Umbilical cord (tissue), 2 donors: ENCODE results near the gene FTL. TPM values are rescaled to one million over a fixed set of nuclear protein-coding genes. Genes with fewer than 3 reads are reported as not detected.
A peak's percentile ranks its signal among the peaks of the same experiment; 100 is the strongest.

Experiments used
- DNase-seq: peaks from one replicate; pipeline ENCODE4 v3.0.0-alpha.2; 2015; ENCODE audit warnings: low spot score
- total RNA-seq: library from RNA; depleted of rRNA; stranded (reverse); fragments of >200 nt; gene quantifications from one replicate; pipeline ENCODE4 v1.2.3, GENCODE V29; 2014; ENCODE audit warnings: low replicate concordance; ENCODE audit not compliant: insufficient read depth

Gene FTL
- total RNA-seq, 1 donor from 2014 or later, result 2,219 TPM

- peak; percentile 92 for DNase-seq
These were observed 864 bp downstream of the FTL start for GRCh38 chr19:48965806-48966540.

- DNase-seq, result no peak
These were observed 1.6 kb downstream of the FTL start for GRCh38 chr19:48966541-48967345.

GRCh38 chr19:48967346-48968178, 2.5 kb downstream of the FTL start:
- peak; percentile 82 for DNase-seq

GRCh38 chr19:48968179-48968661, 3.1 kb downstream of the FTL start:
- DNase-seq, result no peak

GRCh38 chr19:48968813-48969218, 3.7 kb downstream of the FTL start:
- DNase-seq, result no peak

GRCh38 chr19:48969276-48970138, 4.4 kb downstream of the FTL start:
- DNase-seq, result no peak

GRCh38 chr19:48970139-48970766, 5.1 kb downstream of the FTL start:
- no peak for DNase-seq

GRCh38 chr19:48970923-48971395, 5.8 kb downstream of the FTL start:
- peak; percentile 79 for DNase-seq

- DNase-seq, result no peak
These were observed 11.1 kb downstream of the FTL start for GRCh38 chr19:48975947-48976847.

GRCh38 chr19:48977061-48977460, 12.0 kb downstream of the FTL start:
- no peak for DNase-seq

GRCh38 chr19:48982280-48982679, 17.2 kb downstream of the FTL start:
- no peak for DNase-seq

GRCh38 chr19:48985711-48986110, 20.6 kb downstream of the FTL start:
- no peak for DNase-seq

- DNase-seq, result no peak
These were observed 21.1 kb downstream of the FTL start for GRCh38 chr19:48986211-48986610.

GRCh38 chr19:48987323-48987722, 22.2 kb downstream of the FTL start:
- no peak for DNase-seq

- no peak for DNase-seq
These were observed 23.2 kb downstream of the FTL start for GRCh38 chr19:48988286-48988685.

GRCh38 chr19:48988860-48989259, 23.8 kb downstream of the FTL start:
- no peak for DNase-seq

GRCh38 chr19:48989701-48990291, 24.7 kb downstream of the FTL start:
- DNase-seq, result no peak

GRCh38 chr19:48990400-48990799, 25.3 kb downstream of the FTL start:
- DNase-seq, result no peak
